HG02798 (cell line): ENCODE data around the gene NELL1.

ENCODE experiments used
- ATAC-seq: cut with Tn5 transposase; IDR thresholded peaks from one replicate; pipeline ENCODE4 v1.9.1; 2021; ENCODE audit warnings: mild to moderate bottlenecking; ENCODE audit not compliant: unreplicated experiment, poor library complexity

Gene NELL1

GRCh38 chr11:20661850-20662249, 7.5 kb upstream of the NELL1 start:
- no peak for ATAC-seq

- ATAC-seq: no peak
Observed at GRCh38 chr11:20668131-20668809, 1.1 kb upstream of the NELL1 start.

GRCh38 chr11:20669820-20670684, 666 bp downstream of the NELL1 start:
- no peak for ATAC-seq

- no peak for ATAC-seq
Observed at GRCh38 chr11:20670932-20671403, 1.6 kb downstream of the NELL1 start.

- no peak for ATAC-seq
Observed at GRCh38 chr11:20671856-20672546, 2.6 kb downstream of the NELL1 start.

- ATAC-seq: no peak
Observed at GRCh38 chr11:20672575-20672974, 3.2 kb downstream of the NELL1 start.

GRCh38 chr11:20676658-20677057, 7.3 kb downstream of the NELL1 start:
- no peak for ATAC-seq

- no peak for ATAC-seq
Observed at GRCh38 chr11:20688761-20689160, 19.4 kb downstream of the NELL1 start.

- no peak for ATAC-seq
Observed at GRCh38 chr11:20707876-20708275, 38.5 kb downstream of the NELL1 start.

- ATAC-seq: no peak
Observed at GRCh38 chr11:20712912-20713311, 43.5 kb downstream of the NELL1 start.

- ATAC-seq: no peak
Observed at GRCh38 chr11:20715464-20715863, 46.1 kb downstream of the NELL1 start.

GRCh38 chr11:20715931-20716330, 46.5 kb downstream of the NELL1 start:
- ATAC-seq: no peak

- no peak for ATAC-seq
Observed at GRCh38 chr11:20719821-20720220, 50.4 kb downstream of the NELL1 start.

GRCh38 chr11:20723366-20723765, 54.0 kb downstream of the NELL1 start:
- ATAC-seq: no peak

GRCh38 chr11:20729597-20730105, 60.3 kb downstream of the NELL1 start:
- ATAC-seq: no peak

- ATAC-seq: no peak
Observed at GRCh38 chr11:20731676-20732215, 62.4 kb downstream of the NELL1 start.

GRCh38 chr11:20739107-20739506, 69.7 kb downstream of the NELL1 start:
- ATAC-seq: no peak

GRCh38 chr11:20739577-20739976, 70.2 kb downstream of the NELL1 start:
- no peak for ATAC-seq

GRCh38 chr11:20754933-20755332, 85.5 kb downstream of the NELL1 start:
- no peak for ATAC-seq

- ATAC-seq: no peak
Observed at GRCh38 chr11:20759541-20759940, 90.2 kb downstream of the NELL1 start.
